GM23248 (cell line): ENCODE results near the gene ALDH16A1.

Source experiments
- EZH2 ChIP-seq: fragments of 200-600 bp; sonication (generic); IDR thresholded peaks from 2 replicates; pipeline ENCODE4 v1.6.1; 2018; ENCODE audit warnings: antibody characterized with exemption, mild to moderate bottlenecking; ENCODE audit not compliant: insufficient read depth, poor library complexity, severe bottlenecking
- EZH2phosphoT487 ChIP-seq: fragments of 200-600 bp; sonication (generic); IDR thresholded peaks from 2 replicates; pipeline ENCODE4 v1.6.1; 2018; ENCODE audit warnings: antibody characterized with exemption, moderate library complexity, mild to moderate bottlenecking, low read depth; ENCODE audit not compliant: insufficient read depth

DNA sequence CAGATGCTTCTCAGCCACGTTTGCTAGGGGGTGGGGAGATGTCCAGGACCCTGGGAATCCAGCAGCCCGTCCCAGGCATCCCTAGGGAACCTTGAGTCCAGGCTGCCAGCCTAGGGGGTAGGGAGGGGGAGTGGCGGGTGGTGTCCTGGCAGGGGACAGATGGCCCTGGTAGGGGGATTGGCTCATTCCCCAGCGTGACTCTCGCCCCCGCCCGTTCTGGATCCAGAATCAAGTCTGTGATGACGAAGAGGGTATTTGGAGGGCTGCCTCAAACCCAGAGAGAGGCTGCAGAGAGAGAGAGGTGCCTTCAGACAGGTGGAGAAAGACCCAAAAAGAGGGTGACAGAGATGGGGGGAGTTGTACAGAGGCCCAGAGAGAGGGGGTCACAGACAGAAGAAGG lies 15.8 kb upstream of the ALDH16A1 start:
- TF ChIP-seq EZH2 (no peak), EZH2phosphoT487 (no peak)
